ENCODE results near the gene KCTD20. TPM values are rescaled to one million over a fixed set of nuclear protein-coding genes. Genes with fewer than 3 reads are reported as not detected.

Gene KCTD20
- total and polyA plus RNA-seq, 2 of the 13 experiments (the other 11 are each of a cell fraction or from before 2014, with no cell fraction given) = 52.7 to 67.1 TPM

GRCh38 chr6:36442671-36443470 lies at the start of gene KCTD20, which contains the start of gene PXT1 (continued):
- TF ChIP-seq HNF1B (CRISPR knock-in tag; IDR thresholded peaks at IDR 0.05) (no peak; the same call in none of the 2 replicates), STAT6 (CRISPR knock-in tag; IDR thresholded peaks at IDR 0.05; ENCODE audit: borderline replicate concordance) (0 out of 2 replicates have a peak, but pooled peaks have one; percentile 45), ZNF577 (CRISPR knock-in tag; IDR thresholded peaks at IDR 0.05; ENCODE audit: borderline replicate concordance, low read depth) (no peak), ZNF546 (CRISPR knock-in tag; conservative IDR thresholded peaks at IDR 0.05) (0 out of 2 replicates have a peak, but pooled peaks have one; percentile 48), ZNF558 (CRISPR knock-in tag; IDR thresholded peaks at IDR 0.05; ENCODE audit: borderline replicate concordance) (peak; percentile 61; the same call in 1 of the 2 replicates), TCF12 (IDR thresholded peaks at IDR 0.05) (no peak), TCF12 (CRISPR knock-in tag; IDR thresholded peaks at IDR 0.05) (peak; percentile 53; the same call in 1 of the 2 replicates), E2F2 (CRISPR knock-in tag; IDR thresholded peaks at IDR 0.05; ENCODE audit: borderline replicate concordance) (no peak), ZFAT (CRISPR knock-in tag; conservative IDR thresholded peaks at IDR 0.05) (no peak), RNF219 (CRISPR knock-in tag; IDR thresholded peaks at IDR 0.05) (no peak), IRF9 (CRISPR knock-in tag; IDR thresholded peaks at IDR 0.05; ENCODE audit: borderline replicate concordance) (peak; percentile 92; the same call in 1 of the 2 replicates), PPARG (CRISPR knock-in tag; conservative IDR thresholded peaks at IDR 0.05) (peak; percentile 94), POLR2A (IDR thresholded peaks at IDR 0.05; ENCODE audit: insufficient read depth in 1 of 2, low read depth in 2 of 2, low read length in 2 of 2) (peak; percentile 89 to 92), NFE2L1 (CRISPR knock-in tag; IDR thresholded peaks at IDR 0.05; ENCODE audit: borderline replicate concordance) (no peak; the same call in 1 of the 2 replicates), HOXD1 (CRISPR knock-in tag; IDR thresholded peaks at IDR 0.05) (peak; percentile 53; the same call in 1 of the 2 replicates), ZNF724P (CRISPR knock-in tag; IDR thresholded peaks at IDR 0.05; ENCODE audit: borderline replicate concordance) (peak; percentile 76), ASH2L (IDR thresholded peaks at IDR 0.05; ENCODE audit: insufficient read length, low read depth, low read length) (peak; percentile 95), EHMT2 (IDR thresholded peaks at IDR 0.05; ENCODE audit: borderline replicate concordance, low read depth, low read length) (no peak), ZNF432 (CRISPR knock-in tag; IDR thresholded peaks at IDR 0.05; ENCODE audit: borderline replicate concordance) (peak; percentile 17; the same call in 1 of the 2 replicates)

Measured in HepG2 (cell line).